Measurements from ENCODE around the gene KCNJ6. TPM values are rescaled to one million over a fixed set of nuclear protein-coding genes. Genes with fewer than 3 reads are reported as not detected.

KCNJ6 gene
- total RNA-seq, 1 experiment from 2014 or later = not detected

GRCh38 chr21:37874904-37875780, 41.1 kb downstream of the KCNJ6 start:
- H3K27ac ChIP-seq (ENCODE audit: low read depth, low read length, poor library complexity, severe bottlenecking) = no peak overlapping the region
- TF ChIP-seq CTCF (conservative IDR thresholded peaks at IDR 0.05; ENCODE audit: low read depth, low read length) (no peak), EZH2 (IDR thresholded peaks at IDR 0.05; ENCODE audit: borderline replicate concordance, low read depth, low read length, poor library complexity, severe bottlenecking) (no peak)
- H3K4me1 ChIP-seq (ENCODE audit: insufficient read depth, low read length, poor library complexity, severe bottlenecking) = no peaks in the 10 kb centered on the region
- no peak overlapping the region for H3K4me3 ChIP-seq (ENCODE audit: low read depth, low read length, poor library complexity, severe bottlenecking)
- DNase-seq (ENCODE audit: low spot score) = no peak
- CTCF ChIA-PET = no interaction called here
- intact Hi-C loops (cut with micrococcal nuclease; ENCODE audit: unreplicated experiment) = no loop called here
- BruUV-seq (replicated peaks) = no TSS peak
- no peaks in the 10 kb centered on the region for H3K9me3 ChIP-seq (ENCODE audit: low read depth, low read length, poor library complexity, severe bottlenecking)
- H3K27me3 ChIP-seq (replicated peaks; ENCODE audit: insufficient read depth, low read depth, low read length, poor library complexity) = peaks cover 43% of the 10 kb centered on the region
- no peaks in the 10 kb centered on the region for H3K36me3 ChIP-seq (ENCODE audit: insufficient read depth, low read length, poor library complexity, severe bottlenecking)
- POLR2A ChIA-PET (ENCODE audit: low non-redundant PET) = no interaction called here

- H3K4me3 ChIP-seq (ENCODE audit: low read depth, low read length, poor library complexity, severe bottlenecking) = no peak overlapping the region
- no peaks in the 10 kb centered on the region for H3K36me3 ChIP-seq (ENCODE audit: insufficient read depth, low read length, poor library complexity, severe bottlenecking)
- ChIA-PET POLR2A (ENCODE audit: low non-redundant PET) (interaction anchor here (0.6 kb wide), 1 partner anchor 90 kb away, joined by 5 read pairs; no protein-coding TSS in a partner anchor), CTCF (no interaction called here)
- no peak overlapping the region for H3K27ac ChIP-seq (ENCODE audit: low read depth, low read length, poor library complexity, severe bottlenecking)
- TF ChIP-seq CTCF (conservative IDR thresholded peaks at IDR 0.05; ENCODE audit: low read depth, low read length) = no peak
- no peak for TF ChIP-seq EZH2 (IDR thresholded peaks at IDR 0.05; ENCODE audit: borderline replicate concordance, low read depth, low read length, poor library complexity, severe bottlenecking)
- intact Hi-C loops (cut with micrococcal nuclease; ENCODE audit: unreplicated experiment) = no loop called here
- BruUV-seq (replicated peaks) = no TSS peak
- no peaks in the 10 kb centered on the region for H3K9me3 ChIP-seq (ENCODE audit: low read depth, low read length, poor library complexity, severe bottlenecking)
- no peak for DNase-seq (ENCODE audit: low spot score)
- peaks cover 43% of the 10 kb centered on the region for H3K27me3 ChIP-seq (replicated peaks; ENCODE audit: insufficient read depth, low read depth, low read length, poor library complexity)
- no peaks in the 10 kb centered on the region for H3K4me1 ChIP-seq (ENCODE audit: insufficient read depth, low read length, poor library complexity, severe bottlenecking)
Observed at GRCh38 chr21:37874481-37874880, 41.8 kb downstream of the KCNJ6 start.

GRCh38 chr21:37873655-37874054, 42.6 kb downstream of the KCNJ6 start:
- no peak overlapping the region for H3K27ac ChIP-seq (ENCODE audit: low read depth, low read length, poor library complexity, severe bottlenecking)
- no peak for DNase-seq (ENCODE audit: low spot score)
- peaks cover 51% of the 10 kb centered on the region for H3K27me3 ChIP-seq (replicated peaks; ENCODE audit: insufficient read depth, low read depth, low read length, poor library complexity)
- no peaks in the 10 kb centered on the region for H3K36me3 ChIP-seq (ENCODE audit: insufficient read depth, low read length, poor library complexity, severe bottlenecking)
- no peaks in the 10 kb centered on the region for H3K9me3 ChIP-seq (ENCODE audit: low read depth, low read length, poor library complexity, severe bottlenecking)
- intact Hi-C loops (cut with micrococcal nuclease; ENCODE audit: unreplicated experiment) = no loop called here
- no peak overlapping the region for H3K4me3 ChIP-seq (ENCODE audit: low read depth, low read length, poor library complexity, severe bottlenecking)
- no peaks in the 10 kb centered on the region for H3K4me1 ChIP-seq (ENCODE audit: insufficient read depth, low read length, poor library complexity, severe bottlenecking)
- TF ChIP-seq CTCF (conservative IDR thresholded peaks at IDR 0.05; ENCODE audit: low read depth, low read length) (no peak), EZH2 (IDR thresholded peaks at IDR 0.05; ENCODE audit: borderline replicate concordance, low read depth, low read length, poor library complexity, severe bottlenecking) (no peak)
- POLR2A ChIA-PET (ENCODE audit: low non-redundant PET) = interaction anchor here (0.6 kb wide), 1 partner anchor 91 kb away, joined by 5 read pairs; no protein-coding TSS in a partner anchor
- BruUV-seq (replicated peaks) = no TSS peak
- CTCF ChIA-PET = no interaction called here

All from A673 (cell line).